Activated naive CD8-positive, alpha-beta T cell (primary cell): ENCODE measurements around the gene AIF1L.

ENCODE experiments used
- H3K27ac Mint-ChIP-seq: one replicate; pipeline ENCODE4 v1.8.0; 2021; ENCODE audit warnings: mixed read lengths
- H3K27me3 Mint-ChIP-seq: one replicate; pipeline ENCODE4 v1.8.0; 2021; ENCODE audit warnings: mixed read lengths
- H3K36me3 Mint-ChIP-seq: one replicate; pipeline ENCODE4 v1.8.0; 2021; ENCODE audit warnings: mixed read lengths
- H3K4me1 Mint-ChIP-seq: one replicate; pipeline ENCODE4 v1.8.0; 2021; ENCODE audit warnings: low read depth, mixed read lengths
- H3K4me3 Mint-ChIP-seq: one replicate; pipeline ENCODE4 v1.8.0; 2021; ENCODE audit warnings: mild to moderate bottlenecking, mixed read lengths
- H3K9me3 Mint-ChIP-seq: one replicate; pipeline ENCODE4 v1.8.0; 2021; ENCODE audit warnings: low read depth, mixed read lengths

The AIF1L gene

GRCh38 chr9:131068076-131068816 lies 28.1 kb upstream of the AIF1L start:
- no peak overlapping the region for H3K4me3 Mint-ChIP-seq
- H3K4me1 Mint-ChIP-seq = no peaks in the 10 kb centered on the region
- H3K27me3 Mint-ChIP-seq = no peaks in the 10 kb centered on the region
- H3K9me3 Mint-ChIP-seq = no peaks in the 10 kb centered on the region
- H3K36me3 Mint-ChIP-seq = no peaks in the 10 kb centered on the region
- no peak overlapping the region for H3K27ac Mint-ChIP-seq

DNA sequence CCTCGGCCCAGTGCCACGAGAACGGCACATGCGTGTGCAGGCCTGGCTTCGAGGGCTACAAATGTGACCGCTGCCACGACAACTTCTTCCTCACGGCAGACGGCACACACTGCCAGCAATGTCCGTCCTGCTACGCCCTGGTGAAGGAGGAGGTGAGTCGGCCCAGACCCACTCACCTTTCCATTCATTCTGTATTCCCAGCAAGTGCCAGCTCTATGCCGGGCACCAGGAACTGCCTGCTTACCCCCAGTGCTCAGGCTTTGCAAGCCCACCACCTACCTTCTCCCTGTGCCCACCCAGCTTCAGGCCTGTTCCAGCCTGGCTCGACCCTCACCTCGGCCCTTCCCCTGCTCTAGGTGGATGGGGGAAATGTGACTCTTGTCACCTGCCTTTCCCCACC lies 26.6 kb upstream of the AIF1L start:
- H3K9me3 Mint-ChIP-seq = no peaks in the 10 kb centered on the region
- no peaks in the 10 kb centered on the region for H3K27me3 Mint-ChIP-seq
- H3K27ac Mint-ChIP-seq = no peak overlapping the region
- no peaks in the 10 kb centered on the region for H3K36me3 Mint-ChIP-seq
- no peak overlapping the region for H3K4me3 Mint-ChIP-seq
- H3K4me1 Mint-ChIP-seq = no peaks in the 10 kb centered on the region

- no peak overlapping the region for H3K4me3 Mint-ChIP-seq
- no peaks in the 10 kb centered on the region for H3K9me3 Mint-ChIP-seq
- no peaks in the 10 kb centered on the region for H3K36me3 Mint-ChIP-seq
- H3K4me1 Mint-ChIP-seq = no peaks in the 10 kb centered on the region
- no peaks in the 10 kb centered on the region for H3K27me3 Mint-ChIP-seq
- H3K27ac Mint-ChIP-seq = no peak overlapping the region
Observed at GRCh38 chr9:131072107-131072870, 24.0 kb upstream of the AIF1L start.

GRCh38 chr9:131072871-131073237 lies 23.5 kb upstream of the AIF1L start:
- no peaks in the 10 kb centered on the region for H3K27me3 Mint-ChIP-seq
- no peak overlapping the region for H3K27ac Mint-ChIP-seq
- H3K9me3 Mint-ChIP-seq = no peaks in the 10 kb centered on the region
- no peak overlapping the region for H3K4me3 Mint-ChIP-seq
- H3K36me3 Mint-ChIP-seq = no peaks in the 10 kb centered on the region
- H3K4me1 Mint-ChIP-seq = no peaks in the 10 kb centered on the region

- Mint-ChIP-seq H3K9me3 (no peaks in the 10 kb centered on the region), H3K4me3 (no peak overlapping the region), H3K36me3 (no peaks in the 10 kb centered on the region), H3K27me3 (no peaks in the 10 kb centered on the region), H3K4me1 (no peaks in the 10 kb centered on the region), H3K27ac (no peak overlapping the region)
Observed at GRCh38 chr9:131076347-131077195, 19.8 kb upstream of the AIF1L start.

- Mint-ChIP-seq H3K9me3 (no peaks in the 10 kb centered on the region), H3K36me3 (no peaks in the 10 kb centered on the region), H3K4me1 (no peaks in the 10 kb centered on the region), H3K4me3 (no peak overlapping the region), H3K27ac (no peak overlapping the region), H3K27me3 (no peaks in the 10 kb centered on the region)
Observed at GRCh38 chr9:131078427-131079366, 17.6 kb upstream of the AIF1L start.

DNA sequence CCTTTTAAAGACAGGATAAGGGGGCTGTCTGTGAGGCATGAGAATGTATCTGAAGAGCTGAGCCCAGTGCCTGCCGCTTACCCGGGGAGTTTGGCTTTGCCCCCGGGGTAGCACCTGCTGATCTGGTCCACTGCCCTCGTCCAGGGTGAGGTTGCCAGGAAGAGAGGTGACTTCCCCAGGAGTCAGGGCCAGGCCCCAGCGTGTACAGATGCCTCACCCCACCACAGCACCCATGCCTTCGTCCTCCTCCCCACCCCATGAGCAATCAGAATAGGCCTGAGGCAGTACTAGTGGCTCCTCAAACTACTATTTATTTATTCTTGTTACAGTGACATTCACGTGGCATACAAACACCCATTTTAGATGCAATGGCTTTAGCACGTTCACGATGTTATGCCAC lies 15.7 kb upstream of the AIF1L start:
- Mint-ChIP-seq H3K4me1 (no peaks in the 10 kb centered on the region), H3K9me3 (no peaks in the 10 kb centered on the region), H3K27ac (no peak overlapping the region)

DNA sequence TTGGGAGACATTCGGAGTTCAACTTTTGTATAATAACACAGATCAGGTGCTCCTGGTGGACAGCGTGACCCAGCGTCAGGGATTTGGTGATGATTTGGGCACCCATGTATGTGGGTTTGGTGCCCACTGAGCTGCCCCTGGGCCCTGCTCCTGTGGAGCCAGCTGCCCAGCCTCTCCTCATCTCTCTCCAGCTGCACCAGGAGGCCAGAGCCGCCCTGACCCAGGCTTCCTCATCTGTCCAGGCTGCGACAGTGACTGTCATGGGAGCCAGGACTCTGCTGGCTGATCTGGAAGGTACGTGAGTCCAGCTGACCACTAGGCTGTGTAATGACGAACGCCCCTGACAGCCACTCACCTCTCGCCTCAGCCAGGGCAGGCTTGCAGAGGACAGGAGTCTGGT lies 14.5 kb upstream of the AIF1L start:
- no peak overlapping the region for H3K4me3 Mint-ChIP-seq
- no peaks in the 10 kb centered on the region for H3K9me3 Mint-ChIP-seq
- no peaks in the 10 kb centered on the region for H3K36me3 Mint-ChIP-seq
- no peaks in the 10 kb centered on the region for H3K27me3 Mint-ChIP-seq
- no peaks in the 10 kb centered on the region for H3K4me1 Mint-ChIP-seq
- H3K27ac Mint-ChIP-seq = no peak overlapping the region

More for the DNA sequence above, 15.7 kb upstream of the AIF1L start:
- no peaks in the 10 kb centered on the region for H3K36me3 Mint-ChIP-seq
- no peaks in the 10 kb centered on the region for H3K27me3 Mint-ChIP-seq
- H3K4me3 Mint-ChIP-seq = no peak overlapping the region

GRCh38 chr9:131082774-131083512 lies 13.4 kb upstream of the AIF1L start:
- Mint-ChIP-seq H3K27me3 (no peaks in the 10 kb centered on the region), H3K27ac (no peak overlapping the region), H3K4me1 (no peaks in the 10 kb centered on the region), H3K36me3 (no peaks in the 10 kb centered on the region), H3K4me3 (no peak overlapping the region), H3K9me3 (no peaks in the 10 kb centered on the region)

DNA sequence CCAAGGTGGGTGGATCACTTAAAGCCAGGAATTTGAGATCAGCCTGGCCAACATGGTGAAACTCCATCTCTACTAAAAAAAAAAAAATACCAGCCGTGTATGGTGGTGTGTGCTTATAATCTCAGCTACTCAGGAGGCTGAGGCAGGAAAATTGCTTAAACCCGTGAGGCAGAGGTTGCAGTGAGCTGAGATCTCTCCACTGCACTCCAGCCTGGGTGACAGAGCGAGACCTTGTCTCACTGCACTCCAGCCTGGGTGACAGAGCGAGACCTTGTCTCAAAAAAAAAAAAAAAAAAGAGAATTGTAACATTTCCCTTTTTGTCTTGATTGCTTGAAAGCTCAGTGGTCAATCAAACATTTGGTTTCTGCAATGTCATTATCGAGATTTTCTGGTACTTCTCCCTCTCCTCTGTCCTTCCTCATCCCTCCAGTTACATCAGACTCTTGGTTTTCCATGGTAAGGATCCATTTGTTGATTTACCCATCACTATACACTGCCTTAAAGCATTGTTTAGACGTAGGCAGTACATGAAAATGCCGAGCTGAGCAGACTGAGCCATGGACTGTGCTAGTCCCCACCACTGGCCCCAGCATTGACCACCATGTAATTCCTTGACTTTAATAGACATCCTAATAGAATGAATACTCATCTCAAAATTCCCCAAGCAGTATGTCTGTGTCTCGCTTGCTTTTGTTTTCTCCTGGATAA lies 11.5 kb upstream of the AIF1L start:
- Mint-ChIP-seq H3K27me3 (no peaks in the 10 kb centered on the region), H3K9me3 (no peaks in the 10 kb centered on the region), H3K4me3 (no peak overlapping the region), H3K36me3 (no peaks in the 10 kb centered on the region), H3K4me1 (no peaks in the 10 kb centered on the region), H3K27ac (no peak overlapping the region)

DNA sequence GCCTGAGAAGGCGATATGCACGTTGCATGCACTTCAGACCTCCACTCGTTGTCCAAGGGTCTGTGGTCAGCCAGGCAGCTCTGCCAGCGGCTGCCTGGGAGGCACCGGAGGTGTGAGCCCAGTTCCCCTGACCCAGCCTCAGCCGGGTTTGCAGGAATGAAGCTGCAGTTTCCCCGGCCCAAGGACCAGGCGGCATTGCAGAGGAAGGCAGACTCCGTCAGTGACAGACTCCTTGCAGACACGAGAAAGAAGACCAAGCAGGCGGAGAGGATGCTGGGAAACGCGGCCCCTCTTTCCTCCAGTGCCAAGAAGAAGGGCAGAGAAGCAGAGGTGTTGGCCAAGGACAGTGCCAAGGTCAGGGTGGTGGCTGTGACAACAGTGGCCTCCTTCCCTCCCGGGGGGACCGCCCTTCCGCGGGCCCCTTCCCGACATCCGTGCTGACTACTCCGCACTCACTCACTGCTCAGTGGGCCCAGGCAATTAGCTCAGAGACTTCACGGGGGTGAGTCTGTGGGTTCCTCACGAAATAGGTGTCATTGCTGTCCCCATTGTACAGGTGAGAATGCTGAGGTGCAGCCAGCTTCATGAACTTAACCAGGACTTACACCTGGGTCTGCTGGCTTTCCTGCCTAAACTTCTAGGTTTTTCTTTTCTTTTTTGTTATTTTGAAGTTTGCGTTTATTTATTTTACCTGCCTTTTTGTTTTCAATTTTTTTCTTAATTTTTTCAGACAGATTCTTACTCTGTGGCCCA lies 10.8 kb upstream of the AIF1L start:
- Mint-ChIP-seq H3K9me3 (no peaks in the 10 kb centered on the region), H3K4me1 (no peaks in the 10 kb centered on the region), H3K27ac (no peak overlapping the region), H3K27me3 (no peaks in the 10 kb centered on the region), H3K4me3 (no peak overlapping the region), H3K36me3 (no peaks in the 10 kb centered on the region)

DNA sequence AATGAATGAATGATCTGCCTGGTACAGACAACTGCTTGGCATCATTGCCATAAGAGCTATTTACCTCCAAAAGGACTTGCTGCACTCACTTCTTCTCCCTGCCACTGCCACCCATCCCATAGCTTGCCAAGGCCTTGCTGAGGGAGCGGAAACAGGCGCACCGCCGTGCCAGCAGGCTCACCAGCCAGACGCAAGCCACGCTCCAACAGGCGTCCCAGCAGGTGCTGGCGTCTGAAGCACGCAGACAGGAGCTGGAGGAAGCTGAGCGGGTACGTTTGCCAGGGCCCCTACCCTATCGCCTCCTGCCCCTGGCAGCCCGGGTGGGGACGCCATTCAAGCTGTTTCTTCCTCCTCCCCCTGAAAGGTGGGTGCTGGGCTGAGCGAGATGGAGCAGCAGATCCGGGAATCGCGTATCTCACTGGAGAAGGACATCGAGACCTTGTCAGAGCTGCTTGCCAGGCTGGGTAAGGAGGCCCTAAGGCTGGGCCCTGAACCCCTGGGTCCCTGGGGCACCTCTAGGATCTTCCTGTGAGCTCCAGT lies 8.9 kb upstream of the AIF1L start:
- Mint-ChIP-seq H3K4me1 (no peaks in the 10 kb centered on the region), H3K36me3 (no peaks in the 10 kb centered on the region), H3K27ac (no peak overlapping the region), H3K27me3 (no peaks in the 10 kb centered on the region), H3K4me3 (no peak overlapping the region), H3K9me3 (no peaks in the 10 kb centered on the region)
